Epidermal melanocyte (primary cell): ENCODE measurements around the gene SLC22A3.
"Not testable (repeated sequence)": the region's sequence is repeated elsewhere in the genome, so short reads cannot be mapped to it uniquely, and the experiment has no call there.

Source experiments
- DNase-seq: peaks from one replicate; pipeline ENCODE4 v3.0.0; 2011; ENCODE audit warnings: low spot score; ENCODE audit not compliant: insufficient read length

Gene SLC22A3

GRCh38 chr6:160442151-160442550 lies 94.0 kb downstream of the SLC22A3 start:
- DNase-seq, result no peak

GRCh38 chr6:160445130-160445529 lies 97.0 kb downstream of the SLC22A3 start:
- DNase-seq, result no peak

GRCh38 chr6:160447350-160447749 lies 99.2 kb downstream of the SLC22A3 start:
- DNase-seq, result no peak

- DNase-seq, result not testable (repeated sequence)
These were observed 101.6 kb downstream of the SLC22A3 start for GRCh38 chr6:160449787-160450186.

GRCh38 chr6:160450849-160451248 lies 102.7 kb downstream of the SLC22A3 start:
- DNase-seq, result no peak

- DNase-seq, result no peak
These were observed 106.1 kb downstream of the SLC22A3 start for GRCh38 chr6:160454303-160454702.

- DNase-seq, result no peak
These were observed 106.9 kb downstream of the SLC22A3 start for GRCh38 chr6:160455081-160455480.

GRCh38 chr6:160455541-160456213 lies 107.5 kb downstream of the SLC22A3 start:
- peak; percentile 80 for DNase-seq

- no peak for DNase-seq
These were observed 108.0 kb downstream of the SLC22A3 start for GRCh38 chr6:160456214-160456546.

GRCh38 chr6:160457823-160458222 lies 109.6 kb downstream of the SLC22A3 start:
- no peak for DNase-seq

- DNase-seq, result no peak
These were observed 113.5 kb downstream of the SLC22A3 start for GRCh38 chr6:160461641-160462040.

- no peak for DNase-seq
These were observed 113.9 kb downstream of the SLC22A3 start for GRCh38 chr6:160462116-160462515.

- no peak for DNase-seq
These were observed 114.5 kb downstream of the SLC22A3 start for GRCh38 chr6:160462551-160463109.

- no peak for DNase-seq
These were observed 116.6 kb downstream of the SLC22A3 start for GRCh38 chr6:160464744-160465143.

- not testable (repeated sequence) for DNase-seq
These were observed 119.2 kb downstream of the SLC22A3 start for GRCh38 chr6:160467261-160467871.

GRCh38 chr6:160469153-160469552 lies 121.0 kb downstream of the SLC22A3 start:
- DNase-seq, result no peak

GRCh38 chr6:160476056-160476455 lies 127.9 kb downstream of the SLC22A3 start:
- DNase-seq, result not testable (repeated sequence)

- not testable (repeated sequence) for DNase-seq
These were observed 128.9 kb downstream of the SLC22A3 start for GRCh38 chr6:160477072-160477471.

- no peak for DNase-seq
These were observed 129.7 kb downstream of the SLC22A3 start for GRCh38 chr6:160477901-160478300.

GRCh38 chr6:160487116-160487515 lies 138.9 kb downstream of the SLC22A3 start:
- DNase-seq, result no peak

- no peak for DNase-seq
These were observed 140.9 kb downstream of the SLC22A3 start for GRCh38 chr6:160489091-160489490.

GRCh38 chr6:160494576-160494975 lies 146.4 kb downstream of the SLC22A3 start:
- DNase-seq, result no peak

GRCh38 chr6:160500639-160501038 lies 152.5 kb downstream of the SLC22A3 start:
- no peak for DNase-seq
